ENCODE results near the gene PDGFB.
A peak's percentile ranks its signal among the peaks of the same experiment; 100 is the strongest.

PDGFB gene

GRCh38 chr22:39253435-39254070, 8.8 kb upstream of the PDGFB start:
- peak; percentile 42 for DNase-seq

GRCh38 chr22:39252461-39253434, 8.0 kb upstream of the PDGFB start:
- no peak for DNase-seq

- DNase-seq: no peak
These were observed 7.1 kb upstream of the PDGFB start for GRCh38 chr22:39251762-39252460.

GRCh38 chr22:39250838-39251237, 6.1 kb upstream of the PDGFB start:
- no peak for DNase-seq

- DNase-seq: no peak
These were observed 5.3 kb upstream of the PDGFB start for GRCh38 chr22:39250131-39250530.

GRCh38 chr22:39249086-39249704, 4.4 kb upstream of the PDGFB start:
- DNase-seq: no peak

GRCh38 chr22:39248254-39248653, 3.5 kb upstream of the PDGFB start:
- DNase-seq: no peak

GRCh38 chr22:39247361-39247760, 2.6 kb upstream of the PDGFB start:
- no peak for DNase-seq

- DNase-seq: no peak
These were observed 2.0 kb upstream of the PDGFB start for GRCh38 chr22:39246690-39247332.

- DNase-seq: no peak
These were observed 1.4 kb upstream of the PDGFB start for GRCh38 chr22:39246217-39246616.

GRCh38 chr22:39245130-39246039, 603 bp upstream of the PDGFB start:
- no peak for DNase-seq

GRCh38 chr22:39244136-39244495, 666 bp downstream of the PDGFB start:
- no peak for DNase-seq

- DNase-seq: no peak
These were observed 1.2 kb downstream of the PDGFB start for GRCh38 chr22:39243439-39244135.

- DNase-seq: peak; percentile 51
These were observed 2.0 kb downstream of the PDGFB start for GRCh38 chr22:39242595-39243438.

GRCh38 chr22:39241794-39242594, 2.8 kb downstream of the PDGFB start:
- peak; percentile 58 for DNase-seq

GRCh38 chr22:39240831-39241793, 3.7 kb downstream of the PDGFB start:
- DNase-seq: peak; percentile 50

GRCh38 chr22:39239561-39240423, 5.0 kb downstream of the PDGFB start:
- DNase-seq: peak; percentile 31

Data from activated naive CD4-positive, alpha-beta T cell treated with anti-CD3 and anti-CD28 coated beads, Interleukin-2, amount 50 U/mL, for 16 hours (primary cell).